H1 (cell line): ENCODE results near the gene PEAK1. TPM values are rescaled to one million over a fixed set of nuclear protein-coding genes. Genes with fewer than 3 reads are reported as not detected.

Experiments used
- CEBPB ChIP-seq: IDR thresholded peaks from 2 replicates; pipeline ENCODE4 v1.6.1; 2012; ENCODE audit warnings: low read depth, low read length
- CHD7 ChIP-seq: fragments of 300-600 bp; sonication (generic); IDR thresholded peaks from 2 replicates; pipeline ENCODE4 v1.7.1; 2012; ENCODE audit warnings: low read length, moderate library complexity, mild to moderate bottlenecking, inconsistent platforms; ENCODE audit not compliant: insufficient replicate concordance
- CTCF ChIP-seq, 3 experiments: IDR thresholded peaks; 1 replicate in 2 of 3; 2 replicates in 1 of 3; pipeline versions ENCODE4 v1.5.1 to v1.6.1; 2011; ENCODE audit warnings: low read length in 3 of 3, mild to moderate bottlenecking in 3 of 3, inconsistent platforms in 2 of 3, low read depth in 1 of 3, moderate library complexity in 1 of 3; ENCODE audit not compliant: insufficient read depth in 1 of 3; ENCODE audit errors: control extremely low read depth in 1 of 3
- EGR1 ChIP-seq: IDR thresholded peaks from 2 replicates; pipeline ENCODE4 v1.6.1; 2011; ENCODE audit warnings: low read depth, low read length, borderline replicate concordance
- MAFK ChIP-seq: IDR thresholded peaks from 2 replicates; pipeline ENCODE4 v1.6.1; 2012; ENCODE audit warnings: low read depth, mild to moderate bottlenecking, improper control_type of control experiment, low read length
- NRF1 ChIP-seq: IDR thresholded peaks from 2 replicates; pipeline ENCODE4 v1.6.1; 2011; ENCODE audit warnings: mild to moderate bottlenecking, low read depth, low read length, improper control_type of control experiment
- POU5F1 ChIP-seq: IDR thresholded peaks from 2 replicates; pipeline ENCODE4 v1.6.1; 2011; ENCODE audit warnings: low read depth, mild to moderate bottlenecking, low read length, moderate library complexity
- SIX5 ChIP-seq: IDR thresholded peaks from 2 replicates; pipeline ENCODE4 v1.6.1; 2011; ENCODE audit warnings: mild to moderate bottlenecking, low read depth, low read length
- SP1 ChIP-seq: IDR thresholded peaks from 2 replicates; pipeline ENCODE4 v1.6.1; 2011; ENCODE audit warnings: low read depth, low read length
- TBP ChIP-seq: IDR thresholded peaks from 2 replicates; pipeline ENCODE4 v1.6.1; 2011; ENCODE audit warnings: low read depth, low read length, improper control_type of control experiment
- TCF12 ChIP-seq: IDR thresholded peaks from 2 replicates; pipeline ENCODE4 v1.6.1; 2011; ENCODE audit warnings: low read depth, mild to moderate bottlenecking, low read length
- polyA plus RNA-seq, 7 experiments: library from polyadenylated mRNA; depleted of rRNA in 3 of 7; stranded (reverse) in 5 of 7; unstranded in 2 of 7; fragments of >200 nt in 5 of 7; fragments of 200-250 nt in 2 of 7; gene quantifications; 1 replicate in 5 of 7; 2 replicates in 1 of 7; 4 replicates in 1 of 7; pipeline versions ENCODE4 v1.2.1 to v1.2.3, GENCODE V29; 2011 to 2013; ENCODE audit warnings: missing spikeins in 2 of 7, mixed read lengths in 2 of 7
- total RNA-seq: library from RNA; stranded (reverse); fragmentation: NEBNext Ultra II Directional; extraction: Animal tissue kit (Norgen Biotek cat#: 25700); gene quantifications from 2 replicates; pipeline ENCODE4 v1.2.1, GENCODE V29; 2021

The PEAK1 gene
- total and polyA plus RNA-seq, 2 of the 8 experiments (the other 6 are each of a cell fraction or from before 2014, with no cell fraction given), result 8.8 to 44.8 TPM

- TF ChIP-seq CHD7 (no peak), SIX5 (no peak), NRF1 (no peak), TCF12 (no peak), CTCF (IDR thresholded peaks at IDR 0.05; ENCODE audit: control extremely low read depth in 1 of 3, insufficient read depth in 1 of 3, low read depth in 1 of 3, low read length in 3 of 3) (no peak), POU5F1 (no peak), SP1 (no peak), EGR1 (no peak), MAFK (no peak), CEBPB (no peak), TBP (no peak)
These were observed 300.5 kb downstream of the PEAK1 start (continued) for GRCh38 chr15:77119446-77119845.
